Right lung (tissue), 5 donors: ENCODE data around the gene SDHAF1. TPM values are rescaled to one million over a fixed set of nuclear protein-coding genes. Genes with fewer than 3 reads are reported as not detected.
A peak's percentile ranks its signal among the peaks of the same experiment; 100 is the strongest.
"Not testable (repeated sequence)": the region's sequence is repeated elsewhere in the genome, so short reads cannot be mapped to it uniquely, and the experiment has no call there.

Source experiments
- DNase-seq, 2 donors: peaks; one replicate each; pipeline ENCODE4 v3.0.0-alpha.2; 2013
- polyA plus RNA-seq, 5 donors: library from polyadenylated mRNA; unstranded; fragments of 120-200 nt; gene quantifications; one replicate each; pipeline versions ENCODE4 v1.2.1 to v1.2.3, GENCODE V29; 2013; ENCODE audit warnings: inconsistent platforms in 1 of 5, low replicate concordance in 1 of 5; ENCODE audit not compliant: insufficient read length in 5 of 5, insufficient read depth in 1 of 5

SDHAF1 gene
- polyA plus RNA-seq, 5 donors: 9.1 to 15.0 (median 11.7) TPM

DNA sequence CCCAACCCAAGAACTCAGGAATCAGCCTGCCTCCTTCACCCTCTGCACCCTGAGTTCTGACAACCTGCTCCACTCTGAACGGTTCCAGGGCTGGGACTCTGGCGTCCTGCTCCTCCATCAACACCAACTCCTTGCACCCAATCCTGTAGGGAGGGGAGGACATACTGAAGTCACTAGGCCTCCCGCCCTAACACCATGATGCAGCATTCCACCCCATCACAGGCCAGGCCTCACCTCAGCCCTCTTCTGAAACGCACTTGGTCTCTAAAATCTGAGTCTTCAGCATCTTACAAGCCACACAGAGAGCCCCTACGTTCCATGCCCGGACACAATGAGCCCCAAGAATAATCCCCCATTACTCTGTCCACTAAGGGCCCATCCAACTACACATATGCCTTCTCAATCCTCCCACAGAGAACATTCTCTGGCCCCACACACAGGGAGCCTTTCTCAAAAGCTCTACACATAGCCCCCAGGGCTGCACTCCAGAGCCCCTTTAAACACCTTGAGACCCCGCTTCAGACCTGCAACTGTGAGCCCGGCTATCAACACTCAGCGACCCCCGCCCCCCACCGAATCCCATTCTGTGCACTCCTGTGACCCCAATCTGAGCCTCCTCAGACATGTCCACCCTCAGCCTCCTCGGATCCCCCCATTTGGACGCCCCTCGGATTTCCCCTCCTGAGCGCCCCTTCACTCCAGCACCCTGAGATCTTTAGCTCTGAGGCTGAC, 18.5 kb downstream of the SDHAF1 start:
- DNase-seq: no peak

DNA sequence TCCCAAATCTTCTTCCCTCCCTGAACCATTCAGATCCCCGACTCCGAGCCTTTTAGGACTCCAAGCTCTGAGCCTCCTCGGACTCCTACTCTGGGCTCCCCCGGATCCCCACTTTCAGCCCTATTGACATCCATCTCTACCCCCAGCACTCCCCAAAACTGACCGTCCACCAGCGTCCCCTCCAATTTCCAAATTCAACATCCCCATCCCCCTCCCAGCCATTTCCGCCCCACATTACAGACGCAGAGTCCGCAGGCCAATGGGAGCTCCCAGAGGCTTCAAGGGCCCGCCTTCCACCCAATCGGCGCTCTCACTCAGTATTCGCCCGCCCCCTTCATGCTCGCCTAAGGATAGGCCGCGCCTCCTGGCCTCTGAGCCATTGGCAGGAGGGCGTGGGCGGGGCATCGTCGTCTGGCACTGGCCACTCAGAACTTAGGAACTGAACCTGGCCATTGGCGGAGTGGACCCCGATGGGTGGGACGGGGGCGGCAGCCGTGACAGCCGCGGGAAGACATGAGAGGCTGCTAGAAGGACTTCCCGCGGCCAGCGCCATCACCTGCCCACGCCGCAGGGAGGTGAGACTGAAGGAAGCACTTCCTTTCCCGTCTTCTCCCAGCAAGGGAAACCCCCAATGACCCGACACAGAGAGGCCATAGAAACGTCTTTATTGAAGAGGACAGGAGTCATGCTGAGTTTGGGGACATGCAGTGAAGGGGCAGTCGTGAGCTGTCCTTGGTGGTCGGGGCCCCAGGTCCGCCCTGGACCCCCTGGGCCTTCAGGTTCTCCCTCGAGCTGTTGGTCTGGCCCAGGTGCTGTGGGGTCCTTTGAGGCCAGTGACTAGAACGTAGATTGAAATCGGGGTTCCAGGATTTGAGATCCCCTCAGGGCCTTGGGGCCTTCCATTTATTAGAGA, 19.3 kb downstream of the SDHAF1 start, which contains the start of gene ALKBH6:
Gene ALKBH6 (minus strand): TSS at position 202 of the 913 bp plus-strand sequence. CDS start 816 bp downstream, outside the sequence.
- peak; percentile 98 for DNase-seq

GRCh38 chr19:36019061-36019670, 24.2 kb downstream of the SDHAF1 start:
- no peak for DNase-seq

DNA sequence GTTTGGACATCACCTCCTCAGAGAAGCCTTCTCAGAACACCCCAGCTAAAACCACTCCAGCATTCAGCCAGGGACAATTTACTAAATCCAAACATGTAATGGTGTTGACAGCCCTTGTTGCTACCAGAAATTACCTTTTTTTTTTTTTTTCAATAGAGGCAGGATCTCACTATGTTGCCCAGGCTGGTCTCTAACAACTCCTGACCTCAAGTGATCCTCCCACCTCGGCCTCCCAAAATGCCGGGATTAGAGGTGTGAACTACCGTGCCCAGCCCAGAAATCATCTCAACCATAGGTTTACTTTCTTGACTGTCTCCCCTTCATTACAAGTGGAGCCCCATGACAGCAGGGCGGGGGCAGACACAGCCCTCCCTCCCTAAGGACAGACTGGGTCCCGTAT, 28.4 kb downstream of the SDHAF1 start:
- no peak for DNase-seq

GRCh38 chr19:36025541-36025940, 30.6 kb downstream of the SDHAF1 start:
- no peak for DNase-seq

DNA sequence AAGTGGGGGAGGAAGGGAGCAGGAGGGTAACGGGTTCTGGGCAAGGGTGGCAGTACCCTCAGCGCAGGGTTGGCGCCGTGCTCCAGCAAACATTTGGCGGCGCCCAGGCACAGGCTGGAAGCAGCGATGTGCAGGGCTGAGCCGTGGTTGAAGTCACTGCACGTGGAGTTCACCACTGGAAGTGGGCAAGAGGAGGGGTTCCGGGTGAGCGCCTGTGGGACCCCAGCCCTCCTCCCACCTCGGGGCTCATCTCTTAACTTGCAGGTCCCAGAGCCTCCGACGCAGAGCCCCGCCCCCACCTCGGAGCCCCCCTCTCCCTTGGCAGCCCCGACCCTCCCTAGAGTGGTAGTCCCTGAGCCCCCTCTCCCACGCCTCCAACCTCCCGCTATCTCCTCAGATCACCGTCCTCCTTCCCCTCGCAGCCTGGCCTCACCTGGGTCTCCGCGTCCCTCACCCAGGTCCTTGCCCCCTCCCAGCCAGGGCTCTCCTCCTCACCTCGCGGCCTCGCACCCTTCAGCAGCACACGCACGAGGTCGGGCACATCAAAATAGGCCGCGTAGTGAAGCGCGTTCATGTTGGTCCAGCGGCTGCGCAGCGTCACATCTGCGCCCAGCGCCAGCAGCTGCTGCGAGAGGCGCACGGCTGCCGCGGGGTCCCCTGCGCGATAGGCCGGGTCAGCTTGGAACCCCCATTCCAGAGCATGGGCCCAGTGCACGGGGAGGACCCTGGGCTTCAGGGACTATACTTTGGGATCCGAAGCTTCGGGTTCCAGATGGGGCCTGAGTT, 31.3 kb downstream of the SDHAF1 start:
- DNase-seq: no peak

GRCh38 chr19:36027696-36028095, 32.7 kb downstream of the SDHAF1 start:
- no peak for DNase-seq

GRCh38 chr19:36028313-36029041, 33.5 kb downstream of the SDHAF1 start:
- no peak for DNase-seq

DNA sequence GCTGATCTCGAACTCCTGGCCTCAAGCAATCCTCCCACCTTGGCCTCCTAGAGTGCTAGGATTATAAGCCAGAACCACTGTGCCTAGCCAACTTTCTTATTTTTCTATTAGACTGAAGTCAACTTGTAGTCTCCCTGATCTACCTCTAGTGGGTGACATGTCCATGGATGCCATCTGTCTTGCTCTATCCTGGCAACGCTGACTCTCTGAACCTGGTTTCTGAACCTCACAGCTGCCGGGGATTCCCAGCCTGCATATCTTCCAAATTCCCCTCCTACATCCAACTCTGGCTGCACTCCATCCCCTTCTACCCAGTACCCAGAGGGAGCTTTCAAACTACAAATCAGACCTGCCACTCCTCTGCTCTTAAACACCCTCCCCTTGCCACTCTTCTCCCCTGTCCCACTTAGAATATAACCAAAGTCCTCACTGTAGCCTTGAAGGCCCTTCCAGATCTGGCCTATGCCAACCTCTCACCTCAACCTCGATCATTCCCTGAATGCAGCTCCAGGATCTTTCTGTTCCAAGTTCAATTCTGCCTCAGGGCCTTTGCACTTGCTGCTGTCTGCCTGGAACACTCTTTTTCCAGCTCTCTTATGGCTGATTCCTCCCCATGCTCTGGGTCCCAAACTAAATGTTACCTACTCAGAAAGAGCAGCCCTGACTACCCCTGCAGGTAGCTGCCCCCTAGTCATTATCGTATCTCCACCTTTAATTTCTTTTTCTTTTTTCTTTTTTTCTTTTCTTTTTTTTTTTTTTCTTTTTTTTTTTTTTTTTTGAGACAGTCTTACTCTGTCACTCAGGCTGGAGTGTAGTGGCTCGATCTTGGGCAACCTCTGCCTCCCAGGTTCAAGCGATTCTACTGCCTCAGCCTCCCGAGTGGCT, 35.5 kb downstream of the SDHAF1 start:
- no peak for DNase-seq

DNA sequence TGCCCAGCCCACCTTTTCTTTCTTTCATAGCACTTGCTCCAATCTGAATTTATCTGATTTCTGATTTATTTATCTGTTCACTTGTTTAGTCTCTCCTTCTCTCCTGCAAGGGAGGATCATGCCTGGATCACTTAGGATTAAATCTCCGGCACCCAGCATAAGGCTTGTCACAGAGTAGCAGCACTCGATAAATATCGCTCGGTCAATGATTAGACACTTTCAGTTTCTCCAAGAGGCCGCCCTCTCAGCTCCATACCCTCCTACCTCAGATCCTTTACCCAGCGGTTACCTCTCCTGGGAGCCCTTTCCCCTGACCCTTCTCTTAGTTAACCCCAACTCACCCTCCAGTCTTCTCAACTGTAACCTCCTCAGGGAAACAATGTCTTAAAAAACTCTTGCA, 36.3 kb downstream of the SDHAF1 start:
- DNase-seq: no peak

GRCh38 chr19:36032251-36033104, 37.5 kb downstream of the SDHAF1 start, which contains the start of gene CLIP3:
Gene CLIP3 (minus strand): TSS chr19:36032873. CDS start chr19:36032357, 516 bp downstream.
- peak; percentile 65 to 69 for DNase-seq

GRCh38 chr19:36040495-36040894, 45.5 kb downstream of the SDHAF1 start:
- DNase-seq: no peak

DNA sequence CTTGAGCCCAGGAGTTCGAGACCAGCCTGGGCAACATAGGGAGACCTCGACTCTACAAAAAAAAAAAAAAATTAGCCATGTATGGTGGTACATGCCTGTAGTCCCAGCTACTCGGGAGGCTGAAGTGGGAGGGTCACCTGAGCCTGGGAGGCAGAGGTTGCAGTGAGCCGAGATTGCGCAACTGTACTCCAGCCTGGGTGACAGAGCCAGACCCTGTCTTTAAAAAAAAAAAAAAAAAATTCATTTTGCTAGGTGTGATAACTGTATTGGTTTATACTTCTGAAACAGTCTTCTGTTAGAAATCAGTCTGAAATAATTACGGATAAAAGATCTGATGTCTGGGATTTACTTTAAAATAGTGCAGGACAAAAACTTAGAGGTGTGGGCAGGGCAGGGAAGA, 46.1 kb downstream of the SDHAF1 start:
- not testable (repeated sequence) for DNase-seq

DNA sequence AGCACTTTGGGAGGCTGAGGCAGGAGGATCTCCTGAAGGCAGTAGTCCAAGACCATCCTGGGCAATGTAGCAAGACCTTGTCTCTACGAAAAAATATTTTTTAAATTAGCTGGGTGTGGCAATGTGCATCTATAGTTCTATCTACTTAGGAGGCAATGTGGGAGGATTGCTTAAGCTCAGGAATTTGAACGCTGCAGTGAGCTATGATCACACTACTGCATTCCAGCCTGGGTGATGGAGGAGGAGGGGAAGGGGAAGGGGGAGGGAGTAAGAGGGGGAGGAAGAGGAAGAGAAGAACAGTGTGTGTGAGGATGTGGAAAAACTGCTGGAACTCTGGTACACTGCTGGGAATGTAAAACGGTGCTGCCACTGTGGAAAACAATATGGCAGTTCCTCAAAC, 46.8 kb downstream of the SDHAF1 start:
- DNase-seq: peak in 1 of 2 donors; percentile 13

DNA sequence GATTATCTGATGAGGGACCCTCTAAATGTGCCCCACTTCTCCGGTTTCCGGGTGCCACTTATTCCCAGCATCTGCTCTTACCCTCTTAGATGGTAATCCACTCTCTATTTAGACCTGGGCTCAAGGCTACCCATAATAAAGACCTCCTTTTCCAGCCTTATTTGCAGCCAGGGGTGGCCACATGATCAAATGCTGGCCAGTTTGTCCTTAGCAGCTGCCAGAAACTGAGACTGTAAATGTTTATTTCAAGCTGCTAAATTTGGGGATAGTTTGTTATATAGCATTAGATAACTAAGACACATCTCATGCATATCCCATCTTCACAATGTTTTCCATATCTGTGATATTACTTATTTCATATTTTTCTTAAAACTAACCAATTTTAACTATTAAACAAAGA, 49.0 kb downstream of the SDHAF1 start:
- no peak for DNase-seq
